GM21529 (cell line): Measurements from ENCODE around the gene PRMT1.

Experiments used
- ATAC-seq: cut with Tn5 transposase; IDR thresholded peaks from one replicate; pipeline ENCODE4 v1.9.1; 2021; ENCODE audit not compliant: unreplicated experiment

PRMT1 gene

DNA sequence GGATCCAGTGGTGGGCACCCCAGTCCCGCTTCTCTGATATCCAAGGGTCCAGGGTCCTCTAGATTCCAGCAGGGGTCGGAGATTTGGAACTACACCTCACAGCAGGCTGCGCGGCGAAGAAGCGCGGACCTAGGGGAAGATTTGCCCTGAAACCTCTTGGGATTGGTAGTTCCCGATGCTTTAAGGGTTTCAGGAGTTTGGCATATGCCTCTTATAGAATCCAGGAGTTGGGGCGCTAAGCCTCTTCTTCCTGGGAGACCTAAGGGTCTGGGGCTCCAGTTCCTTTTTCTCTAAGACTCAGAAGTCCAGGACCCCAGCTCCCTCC lies 11.0 kb upstream of the PRMT1 start:
- ATAC-seq: peak; percentile 12

DNA sequence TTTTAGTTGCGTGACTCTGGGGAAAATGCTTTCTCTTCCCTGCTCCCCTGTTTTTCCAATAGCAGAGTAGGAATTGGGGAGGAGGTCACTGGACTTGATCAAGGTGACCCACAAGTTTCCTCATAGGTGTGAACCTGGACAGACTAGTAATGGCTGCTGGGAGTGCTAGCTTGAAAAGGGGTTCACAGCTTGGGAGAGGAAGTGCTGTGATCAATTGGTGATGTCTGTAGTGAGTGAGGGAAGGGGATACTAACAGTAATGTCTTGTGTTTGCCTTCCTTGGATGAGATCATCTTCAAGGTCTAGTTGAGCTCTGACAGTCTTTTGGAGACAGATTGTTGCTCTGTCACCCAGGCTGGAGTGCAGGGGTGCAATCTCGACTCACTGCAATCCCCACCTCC lies 9.6 kb upstream of the PRMT1 start:
- no peak for ATAC-seq

DNA sequence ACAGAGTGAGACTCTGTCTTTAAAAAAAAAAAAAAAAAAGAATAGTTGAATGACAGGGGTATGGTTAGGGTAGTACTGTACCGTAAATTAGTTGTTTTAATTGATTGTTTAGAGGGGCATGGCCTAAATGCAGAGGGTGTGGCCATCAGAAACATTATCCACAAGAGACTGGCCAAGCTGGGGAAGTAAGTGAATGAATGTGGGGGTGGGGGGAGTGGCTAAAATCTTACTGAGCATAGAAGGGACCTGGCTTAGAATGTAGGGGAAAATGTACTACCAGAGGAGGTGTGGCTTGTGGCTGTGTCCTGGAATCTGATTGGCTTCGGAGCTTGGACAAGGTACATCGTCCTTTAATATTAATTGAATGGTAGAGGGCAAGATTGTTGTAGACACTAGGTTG lies 7.6 kb upstream of the PRMT1 start:
- ATAC-seq: no peak

DNA sequence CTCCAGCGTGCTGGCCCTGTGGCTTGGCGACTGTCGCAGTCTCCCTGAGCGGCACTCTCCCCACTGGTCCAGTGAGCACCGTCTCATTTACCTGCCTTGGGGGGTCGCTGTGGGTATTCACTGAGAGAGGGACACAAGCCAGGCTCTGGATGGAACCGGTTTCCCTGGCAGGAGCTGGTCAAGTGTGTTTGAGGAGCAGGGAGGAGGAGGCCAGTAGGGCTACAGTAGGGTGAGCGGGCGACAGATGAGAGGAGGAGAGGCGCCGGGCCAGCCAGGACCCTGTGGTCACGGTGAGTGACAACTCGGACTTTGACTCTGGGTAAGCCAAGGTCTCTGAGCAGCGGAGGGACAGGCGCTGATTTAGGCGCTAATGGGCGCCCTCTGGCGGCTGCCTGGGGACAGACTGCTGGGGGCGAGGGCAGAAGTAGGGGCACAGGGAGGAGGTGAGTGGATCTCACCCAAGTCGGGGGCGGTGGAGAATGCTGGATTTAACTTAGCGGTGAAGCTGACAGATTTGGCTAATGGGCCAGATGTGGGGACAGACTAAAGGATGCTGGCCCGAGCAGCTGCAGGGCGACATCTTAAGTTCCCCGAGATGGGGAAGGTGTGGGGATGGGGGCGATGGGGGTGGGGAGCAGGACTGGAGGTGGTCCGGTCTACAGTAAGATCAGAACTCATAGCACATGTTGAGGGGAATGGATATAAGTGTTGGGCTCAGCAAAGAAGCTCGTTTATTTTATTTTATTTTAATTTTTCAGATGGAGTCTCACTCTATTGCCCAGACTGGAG lies 4.7 kb upstream of the PRMT1 start:
- ATAC-seq: no peak

DNA sequence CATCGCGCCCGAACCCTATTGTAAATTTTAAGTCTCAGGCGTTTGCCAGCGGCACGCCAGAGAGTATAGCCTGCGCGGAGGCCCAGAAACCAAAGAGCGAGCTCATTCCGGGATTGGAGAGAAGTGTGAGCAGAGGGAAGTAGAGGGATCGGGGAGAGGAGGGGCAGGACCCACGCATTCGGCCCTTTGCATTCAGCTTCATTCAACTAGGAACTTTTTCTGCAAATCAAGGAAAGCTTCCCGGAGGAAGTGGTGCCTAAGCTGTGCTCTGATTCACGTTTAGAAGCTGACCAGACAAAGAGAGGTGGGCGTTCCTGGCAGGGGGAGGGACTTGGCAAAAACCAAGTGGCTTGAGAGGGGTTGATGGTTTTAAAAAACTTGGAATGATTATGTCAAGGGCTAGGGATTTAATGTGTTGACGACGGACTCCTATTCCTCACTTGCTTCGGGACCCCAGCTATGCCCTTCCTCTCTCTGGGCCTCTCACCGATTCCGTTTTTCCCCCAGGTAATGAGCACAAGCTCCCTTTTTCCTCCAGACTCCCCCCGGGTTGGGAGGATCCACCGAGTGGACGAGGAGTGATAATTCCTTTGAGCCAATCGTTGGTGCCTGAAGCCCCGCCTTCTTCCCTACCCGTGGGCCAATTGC lies 811 bp upstream of the PRMT1 start:
- ATAC-seq: no peak

DNA sequence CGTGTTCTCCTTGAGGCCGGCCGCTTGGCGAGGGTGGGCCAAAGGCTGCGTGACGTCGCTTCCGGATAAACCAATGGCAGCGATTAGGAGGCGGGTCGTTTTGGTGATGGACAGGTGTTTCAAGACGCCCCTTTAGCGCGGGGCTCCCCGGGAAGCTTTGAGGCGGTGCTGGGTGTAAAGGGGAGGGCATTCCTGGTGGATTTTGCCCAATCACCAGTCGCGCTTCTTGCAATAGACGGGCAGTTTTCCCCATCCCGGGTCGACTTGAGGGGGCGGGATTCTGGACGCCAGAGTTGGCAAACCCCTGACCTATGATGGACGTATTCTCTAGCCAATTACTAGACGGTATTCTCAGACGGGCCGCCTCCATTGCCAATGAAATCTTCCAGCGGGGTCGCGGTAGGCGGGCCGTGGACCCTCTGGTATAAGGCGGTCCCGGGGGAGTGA lies 264 bp upstream of the PRMT1 start:
- ATAC-seq: peak; percentile 63

DNA sequence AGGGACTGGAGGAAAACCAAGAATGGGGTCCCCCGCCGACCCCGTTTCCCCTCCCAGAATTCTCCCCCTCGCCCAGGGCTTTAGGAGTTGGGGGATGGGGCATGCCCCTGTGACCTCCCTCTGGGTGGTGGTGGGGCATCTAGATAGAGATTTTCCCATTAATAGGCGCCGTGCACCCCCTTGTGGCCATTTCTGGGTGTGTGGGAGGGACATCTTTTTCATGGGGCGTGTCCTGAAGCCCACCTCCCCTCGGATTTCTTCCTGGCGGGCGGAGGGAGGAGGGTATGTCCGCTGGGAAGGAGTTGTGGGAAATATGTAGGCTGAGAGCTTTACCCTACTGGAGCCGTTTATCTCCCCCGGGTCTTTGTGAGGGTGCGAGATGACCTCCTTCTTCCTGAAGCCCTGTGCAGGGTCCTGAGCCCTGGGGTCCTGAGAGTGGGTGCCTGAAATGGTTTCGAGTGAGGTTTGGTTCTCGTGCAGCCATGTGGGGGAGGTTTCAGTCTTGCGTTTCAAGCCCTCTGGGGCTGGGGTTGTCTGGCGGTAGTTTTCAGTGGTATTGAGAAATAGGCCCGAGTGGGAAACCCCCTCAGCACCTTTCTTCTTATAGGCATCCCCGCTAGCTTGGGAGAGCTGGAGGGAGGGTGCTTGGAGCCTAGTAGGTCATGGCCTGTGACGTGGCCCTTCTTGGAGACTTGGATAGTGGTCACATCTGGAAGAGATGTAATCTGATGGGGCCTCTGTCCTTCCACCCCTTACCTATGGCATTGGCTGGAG lies 1.0 kb downstream of the PRMT1 start:
- no peak for ATAC-seq

DNA sequence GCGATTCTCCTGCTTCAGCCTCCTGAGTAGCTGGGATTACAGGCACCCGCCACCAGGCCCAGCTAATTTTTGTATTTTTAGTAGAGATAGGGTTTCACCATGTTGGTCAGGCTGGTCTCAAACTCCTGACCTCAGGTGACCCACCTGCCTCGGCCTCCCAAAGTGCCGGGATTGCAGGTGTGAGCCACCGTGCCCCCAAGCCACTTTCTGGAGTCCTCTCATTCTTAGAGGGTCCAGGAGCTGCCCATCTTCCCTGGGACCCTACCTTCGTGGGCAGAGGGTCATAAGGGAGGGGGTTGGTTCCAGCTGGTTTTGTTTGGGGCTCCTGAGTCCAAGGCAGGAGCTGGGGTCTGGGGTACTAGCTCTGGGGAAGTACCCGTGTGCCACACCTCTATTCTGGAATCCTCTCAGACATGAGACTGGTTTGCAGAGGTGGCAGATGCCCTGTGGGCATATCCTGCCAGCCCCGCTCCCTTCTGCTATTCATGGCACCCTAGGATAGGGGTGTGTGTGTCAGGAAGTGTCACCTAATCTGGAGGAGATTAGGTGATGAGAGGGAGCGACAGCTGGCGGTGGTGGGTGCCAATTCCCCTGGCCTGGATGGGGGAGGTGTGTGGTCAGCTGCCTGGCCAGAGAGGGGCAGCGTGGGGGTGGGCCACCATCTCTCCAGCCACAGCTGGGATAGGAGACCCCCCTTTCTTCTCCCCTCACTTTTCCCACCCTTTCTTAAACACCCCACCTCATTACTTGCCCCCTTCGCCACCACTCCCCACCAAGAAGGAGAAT lies 2.1 kb downstream of the PRMT1 start:
- no peak for ATAC-seq

DNA sequence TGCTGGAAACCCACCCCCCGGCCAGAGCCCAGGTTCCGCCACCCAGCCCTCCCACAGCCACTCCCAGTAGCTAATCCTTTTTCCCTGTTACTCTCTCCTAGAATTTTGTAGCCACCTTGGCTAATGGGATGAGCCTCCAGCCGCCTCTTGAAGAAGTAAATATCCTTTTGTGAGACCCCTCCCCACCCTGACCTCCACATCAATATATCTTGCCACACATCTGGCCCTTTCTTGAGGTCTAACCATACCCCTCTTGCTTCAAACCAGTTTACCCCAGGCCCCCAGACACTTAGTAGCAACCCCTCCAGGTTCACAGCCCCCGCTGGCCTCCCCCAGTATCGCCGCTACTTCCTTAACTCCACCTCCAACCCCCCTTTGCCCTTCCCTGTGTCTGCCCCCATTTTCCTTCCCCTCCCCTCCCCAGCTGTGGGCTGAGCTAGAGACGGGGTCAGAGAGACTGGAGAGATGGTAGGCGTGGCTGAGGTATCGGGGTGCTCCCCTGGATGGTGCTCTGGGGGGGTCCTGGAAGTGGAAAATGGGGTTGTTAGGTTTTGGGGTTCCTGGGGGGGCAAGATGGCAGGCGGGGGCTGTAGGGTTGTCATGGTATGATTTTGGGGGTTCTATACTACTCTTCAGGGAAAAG lies 2.8 kb downstream of the PRMT1 start:
- ATAC-seq: no peak

DNA sequence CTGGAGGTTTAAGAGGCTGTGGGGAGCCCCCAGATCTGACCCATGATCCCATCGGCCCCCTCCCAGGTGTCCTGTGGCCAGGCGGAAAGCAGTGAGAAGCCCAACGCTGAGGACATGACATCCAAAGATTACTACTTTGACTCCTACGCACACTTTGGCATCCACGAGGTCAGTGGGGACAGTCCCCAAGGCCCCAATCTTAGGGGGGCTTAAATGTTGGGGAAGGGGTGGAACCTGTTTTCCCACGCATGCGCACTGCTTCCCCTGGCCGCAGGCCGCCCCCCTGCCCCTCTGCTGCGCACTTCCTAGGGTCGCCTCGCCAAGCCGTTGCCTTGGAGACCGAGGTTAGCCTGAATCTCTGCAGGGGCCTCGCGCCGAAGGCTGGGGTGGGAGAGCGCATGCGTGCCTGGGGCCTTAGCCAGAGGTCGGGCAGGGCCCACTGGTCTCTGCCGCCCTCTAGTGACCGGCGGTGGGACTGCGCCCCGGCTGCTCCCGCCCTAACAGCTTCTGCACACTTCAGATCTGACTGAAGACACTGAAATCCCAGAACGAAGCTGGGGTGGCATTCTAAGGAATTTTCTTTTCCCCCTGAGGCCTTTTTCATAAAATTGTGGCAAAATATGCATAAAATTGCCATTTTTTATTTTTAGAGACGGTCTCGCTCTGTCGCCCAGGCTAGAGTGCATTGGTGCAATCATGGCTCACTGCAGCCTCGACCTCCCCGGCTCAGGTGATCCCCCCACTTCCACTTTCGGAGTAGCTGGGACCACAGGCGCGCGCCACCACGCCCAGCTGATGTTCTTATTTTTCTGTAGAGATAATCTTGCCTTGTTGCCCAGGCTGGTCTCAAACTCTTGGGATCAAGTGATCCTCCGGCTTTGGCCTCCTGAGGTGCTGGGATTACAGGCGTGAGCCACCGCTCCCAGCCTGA lies 3.6 kb downstream of the PRMT1 start:
- ATAC-seq: no peak

DNA sequence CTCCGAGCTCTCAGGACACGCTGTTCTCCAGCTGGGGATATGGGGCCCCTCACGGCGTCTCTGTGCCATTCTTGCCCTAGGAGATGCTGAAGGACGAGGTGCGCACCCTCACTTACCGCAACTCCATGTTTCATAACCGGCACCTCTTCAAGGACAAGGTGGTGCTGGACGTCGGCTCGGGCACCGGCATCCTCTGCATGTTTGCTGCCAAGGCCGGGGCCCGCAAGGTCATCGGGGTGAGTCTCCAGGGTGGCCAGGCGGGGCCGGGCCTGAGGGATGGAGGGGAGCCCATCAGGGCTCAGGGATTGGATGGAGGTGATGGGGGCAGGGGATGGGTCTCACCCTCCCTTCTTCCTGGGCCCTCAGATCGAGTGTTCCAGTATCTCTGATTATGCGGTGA lies 4.8 kb downstream of the PRMT1 start:
- ATAC-seq: no peak

DNA sequence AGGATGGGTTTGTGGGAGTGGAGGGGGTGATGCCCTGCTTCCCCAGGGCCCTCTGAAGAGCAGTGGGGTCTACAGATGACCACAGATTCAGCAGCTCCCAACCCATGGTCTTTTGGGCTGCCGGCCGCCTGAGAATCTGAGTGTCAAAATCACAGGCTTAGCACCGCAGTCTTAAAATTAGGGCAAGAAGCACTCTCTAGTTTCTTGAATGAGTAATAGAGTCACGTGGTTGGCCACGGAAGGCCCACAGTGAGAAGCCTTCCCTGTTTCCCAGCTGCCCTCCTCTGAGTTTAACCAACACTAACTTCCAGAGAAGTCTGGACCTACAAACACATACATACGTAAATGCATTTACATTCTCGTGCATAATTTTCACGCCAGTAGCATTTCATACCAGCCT lies 5.2 kb downstream of the PRMT1 start:
- ATAC-seq: no peak

DNA sequence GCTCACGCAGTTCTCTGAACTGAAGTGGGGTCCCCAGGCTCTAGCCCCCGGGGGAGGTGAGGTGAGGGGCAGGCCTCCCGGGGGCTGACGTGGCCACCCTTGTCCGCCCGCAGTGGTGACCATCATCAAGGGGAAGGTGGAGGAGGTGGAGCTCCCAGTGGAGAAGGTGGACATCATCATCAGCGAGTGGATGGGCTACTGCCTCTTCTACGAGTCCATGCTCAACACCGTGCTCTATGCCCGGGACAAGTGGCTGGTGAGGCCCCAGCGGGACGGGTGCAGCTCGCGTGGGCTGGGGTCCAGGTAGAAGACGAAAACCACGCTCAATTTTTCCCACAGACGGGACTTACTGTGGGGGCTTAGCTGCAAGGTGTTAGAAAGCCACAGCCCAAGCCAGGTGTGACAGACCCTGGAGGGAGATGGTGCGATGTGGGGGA lies 6.8 kb downstream of the PRMT1 start:
- ATAC-seq: no peak

DNA sequence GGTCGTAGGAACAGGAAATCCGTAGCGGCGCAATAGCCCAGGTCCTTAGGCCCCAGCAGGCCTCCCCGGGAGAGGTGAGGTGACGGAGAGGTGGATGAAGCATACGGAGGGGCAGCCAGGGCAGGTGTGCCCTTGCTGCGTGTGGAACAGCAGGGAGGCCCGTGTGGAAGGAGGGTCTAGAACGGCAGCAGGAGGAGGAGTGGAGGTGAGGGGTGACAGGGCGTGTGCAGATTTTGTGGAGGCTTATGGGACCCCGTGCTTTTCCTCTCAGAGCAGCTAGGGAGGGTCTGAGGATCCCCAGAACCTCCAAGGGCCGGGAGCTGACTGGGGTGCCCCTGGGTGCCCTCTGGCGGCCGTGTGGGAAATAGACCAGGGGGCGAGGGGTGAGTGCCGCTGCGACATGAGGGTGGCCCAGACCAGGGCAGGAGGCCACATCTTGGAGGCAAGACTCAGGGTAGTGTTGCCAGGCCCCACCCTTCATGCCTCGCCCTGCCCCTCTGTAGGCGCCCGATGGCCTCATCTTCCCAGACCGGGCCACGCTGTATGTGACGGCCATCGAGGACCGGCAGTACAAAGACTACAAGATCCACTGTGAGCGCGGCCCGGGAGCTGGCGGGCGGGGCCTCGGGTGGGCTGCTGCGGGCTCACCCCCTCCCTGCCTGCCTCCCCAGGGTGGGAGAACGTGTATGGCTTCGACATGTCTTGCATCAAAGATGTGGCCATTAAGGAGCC lies 7.3 kb downstream of the PRMT1 start:
- no peak for ATAC-seq

DNA sequence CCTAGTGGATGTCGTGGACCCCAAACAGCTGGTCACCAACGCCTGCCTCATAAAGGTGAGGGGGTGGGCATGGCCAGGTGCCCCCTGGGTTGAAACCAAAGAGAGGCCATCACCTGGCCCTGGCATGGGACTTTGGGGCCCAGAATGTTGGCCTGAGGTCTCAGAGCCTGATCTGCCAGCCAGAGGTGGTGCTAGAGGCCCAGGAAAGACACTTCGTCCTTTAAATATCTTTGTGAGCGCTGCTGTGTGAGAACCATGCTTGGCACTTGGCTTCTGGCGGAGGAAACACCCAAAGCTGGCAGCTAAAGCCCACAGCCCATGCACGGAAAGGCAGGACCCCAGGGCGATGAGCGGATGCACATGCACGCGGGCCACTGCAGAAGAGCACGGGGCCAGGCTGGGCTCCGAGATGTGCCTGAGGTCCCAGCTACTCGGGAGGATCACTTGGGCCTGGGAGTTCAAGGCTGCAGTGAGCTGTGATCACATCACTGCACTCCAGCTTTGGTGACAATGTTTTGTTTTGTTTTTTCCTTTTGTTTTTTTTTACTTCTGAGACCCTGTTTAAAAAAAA lies 8.0 kb downstream of the PRMT1 start:
- no peak for ATAC-seq

DNA sequence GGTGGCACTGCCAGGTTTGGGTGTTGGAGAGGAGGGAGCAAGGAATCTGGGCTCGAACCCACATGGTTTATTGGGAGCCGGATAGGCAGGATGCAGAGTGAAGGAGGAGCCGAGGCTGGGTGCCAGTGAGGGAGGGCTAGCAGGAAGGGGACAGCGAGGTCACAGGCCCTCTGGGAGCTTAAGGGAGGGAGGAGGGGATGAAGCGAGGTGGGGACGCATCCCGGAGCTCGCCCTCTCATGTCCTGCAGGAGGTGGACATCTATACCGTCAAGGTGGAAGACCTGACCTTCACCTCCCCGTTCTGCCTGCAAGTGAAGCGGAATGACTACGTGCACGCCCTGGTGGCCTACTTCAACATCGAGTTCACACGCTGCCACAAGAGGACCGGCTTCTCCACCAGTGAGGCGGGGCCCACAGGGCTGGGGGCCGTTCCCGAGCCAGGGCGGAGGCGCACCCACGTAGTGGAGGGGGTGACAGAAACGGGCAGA lies 8.8 kb downstream of the PRMT1 start:
- ATAC-seq: no peak

DNA sequence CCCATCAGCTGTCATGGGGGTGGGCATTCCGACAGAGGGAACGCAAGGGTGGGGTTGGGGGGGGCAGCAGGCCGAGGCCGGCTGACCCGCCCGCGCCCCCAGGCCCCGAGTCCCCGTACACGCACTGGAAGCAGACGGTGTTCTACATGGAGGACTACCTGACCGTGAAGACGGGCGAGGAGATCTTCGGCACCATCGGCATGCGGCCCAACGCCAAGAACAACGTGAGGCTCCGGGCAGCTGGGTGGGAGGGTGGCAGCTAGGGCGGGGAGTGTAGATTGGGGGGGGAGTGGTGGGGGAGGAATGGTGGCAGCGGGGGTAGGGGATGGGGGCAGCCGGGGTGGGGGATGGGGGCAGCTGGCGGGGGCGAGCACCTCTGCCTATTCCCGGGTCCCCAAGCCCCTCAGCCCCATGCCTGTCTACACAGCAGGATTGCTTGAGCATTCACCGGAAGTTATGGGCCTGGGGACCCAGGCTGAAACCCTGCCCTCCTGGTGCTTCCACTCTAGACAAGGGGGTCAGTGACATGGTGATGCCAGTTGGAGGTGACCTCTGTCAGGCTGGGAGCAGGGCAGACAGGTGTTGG lies 9.5 kb downstream of the PRMT1 start:
- no peak for ATAC-seq

DNA sequence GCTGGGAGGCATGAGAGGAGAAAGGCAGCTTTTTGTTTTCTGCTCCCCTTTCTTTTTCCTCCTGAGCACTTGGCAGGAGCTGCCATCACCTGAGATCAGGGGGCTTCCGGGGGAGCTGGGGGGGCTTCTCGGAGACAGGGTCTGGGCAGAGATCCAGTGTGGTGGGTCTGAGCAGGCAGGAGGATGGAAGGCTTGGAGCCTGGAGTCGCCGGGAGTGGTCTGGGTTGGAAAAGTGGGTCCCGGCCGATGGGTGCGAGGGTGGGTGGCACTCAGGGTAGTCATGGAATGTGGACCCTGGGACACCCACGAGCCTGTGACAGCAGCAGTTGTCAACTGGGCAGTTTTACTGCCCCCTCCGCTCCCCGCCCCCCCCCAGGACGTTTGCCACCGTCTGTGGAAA lies 10.1 kb downstream of the PRMT1 start:
- no peak for ATAC-seq
